Colon (tissue), 2 donors: ENCODE data around the gene POLR3C.
"Not testable (repeated sequence)": the region's sequence is repeated elsewhere in the genome, so short reads cannot be mapped to it uniquely, and the experiment has no call there.

ENCODE experiments used
- FAIRE-seq: peaks from 2 replicates; lab custom pipeline; 2012; peaks lifted over from hg19 to GRCh38; lab: Jason Lieb, UNC
- donor health status: control.
- donor health status: control.

POLR3C gene

GRCh38 chr1:145823565-145824498, at the start of gene POLR3C, which contains the start of gene RNF115:
POLR3C (plus strand) TSS chr1:145824200; CDS start chr1:145825777, 1,577 bp downstream.
RNF115 (minus strand) TSS chr1:145824095; CDS start chr1:145823873, 222 bp downstream.
- FAIRE-seq: no peak

- FAIRE-seq: no peak
Observed at GRCh38 chr1:145777357-145778145, 46.4 kb upstream of the POLR3C start.

GRCh38 chr1:145778146-145778540, 45.9 kb upstream of the POLR3C start:
- no peak for FAIRE-seq

GRCh38 chr1:145782272-145783099, 41.5 kb upstream of the POLR3C start:
- no peak for FAIRE-seq

GRCh38 chr1:145784409-145784808, 39.6 kb upstream of the POLR3C start:
- FAIRE-seq: no peak

- no peak for FAIRE-seq
Observed at GRCh38 chr1:145785547-145785946, 38.5 kb upstream of the POLR3C start.

- FAIRE-seq: no peak
Observed at GRCh38 chr1:145786271-145786670, 37.7 kb upstream of the POLR3C start.

- no peak for FAIRE-seq
Observed at GRCh38 chr1:145788580-145788979, 35.4 kb upstream of the POLR3C start.

- not testable (repeated sequence) for FAIRE-seq
Observed at GRCh38 chr1:145791860-145792259, 32.1 kb upstream of the POLR3C start.

GRCh38 chr1:145792484-145792883, 31.5 kb upstream of the POLR3C start:
- FAIRE-seq: no peak

- FAIRE-seq: no peak
Observed at GRCh38 chr1:145795257-145795881, 28.6 kb upstream of the POLR3C start.

GRCh38 chr1:145796753-145797152, 27.2 kb upstream of the POLR3C start:
- no peak for FAIRE-seq

- FAIRE-seq: no peak
Observed at GRCh38 chr1:145799806-145800205, 24.2 kb upstream of the POLR3C start.

GRCh38 chr1:145804235-145805045, 19.6 kb upstream of the POLR3C start:
- FAIRE-seq: no peak

- FAIRE-seq: no peak
Observed at GRCh38 chr1:145805057-145805456, 18.9 kb upstream of the POLR3C start.

GRCh38 chr1:145806408-145806807, 17.6 kb upstream of the POLR3C start:
- FAIRE-seq: no peak

GRCh38 chr1:145806844-145807243, 17.2 kb upstream of the POLR3C start:
- FAIRE-seq: no peak

GRCh38 chr1:145812977-145813810, 10.8 kb upstream of the POLR3C start:
- FAIRE-seq: not testable (repeated sequence)

GRCh38 chr1:145818095-145818494, 5.9 kb upstream of the POLR3C start:
- FAIRE-seq: not testable (repeated sequence)
